Hematopoietic multipotent progenitor cell treated with erythropoietin and hydrocortisone succinate and interleukin-3 and kit ligand, for 4 days (in vitro differentiated cells): ENCODE results near the gene KLK13.

Experiments used
- DNase-seq: peaks from one replicate; pipeline ENCODE4 v3.0.0-alpha.2; 2015

KLK13 gene

DNA sequence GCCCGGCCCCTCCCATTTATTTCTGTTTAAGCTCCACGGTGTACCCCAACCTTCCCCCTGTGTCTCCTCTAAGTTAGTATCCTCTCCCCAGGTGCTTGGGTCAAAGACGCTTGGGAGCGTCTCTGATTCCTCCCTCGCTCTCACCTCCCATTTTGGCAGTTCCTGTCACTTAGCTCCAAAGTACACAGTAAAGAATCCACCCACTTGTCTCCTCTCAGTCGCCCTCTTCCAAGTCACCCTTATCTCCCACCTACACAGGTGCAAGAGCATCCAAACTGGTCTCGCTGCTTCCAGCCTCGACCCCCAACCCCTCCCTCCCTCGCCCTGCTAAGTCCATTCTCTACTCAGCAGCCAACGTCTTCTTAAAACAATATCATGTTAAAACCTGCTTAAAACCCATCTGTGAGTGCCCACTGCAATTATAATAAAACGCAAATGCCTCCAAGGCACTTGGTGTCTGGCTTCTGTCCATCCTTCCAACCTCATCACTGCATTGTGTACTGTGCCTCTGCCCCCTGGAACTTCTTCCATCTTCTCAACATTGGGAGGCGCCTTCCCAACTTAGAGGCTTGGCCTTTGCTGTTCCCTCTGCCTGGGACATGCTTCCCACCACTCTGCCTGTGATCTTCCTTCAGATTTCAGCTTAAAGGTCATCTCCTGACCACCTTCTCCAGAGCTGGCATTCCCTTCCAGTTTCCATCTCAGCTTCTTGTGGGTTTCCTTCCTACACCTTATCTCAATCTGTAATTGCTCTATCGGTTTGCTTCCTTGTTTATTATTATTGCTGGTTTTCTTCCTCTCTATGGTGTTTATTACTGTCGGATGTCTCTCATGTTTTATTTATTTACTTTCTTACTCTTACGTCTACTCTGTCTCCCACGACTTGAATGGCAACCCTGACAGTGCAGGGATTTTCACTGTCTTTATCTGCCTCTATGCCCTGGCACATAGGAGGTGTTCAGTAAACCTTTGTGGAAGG, 27.3 kb upstream of the KLK13 start:
- DNase-seq: no peak

DNA sequence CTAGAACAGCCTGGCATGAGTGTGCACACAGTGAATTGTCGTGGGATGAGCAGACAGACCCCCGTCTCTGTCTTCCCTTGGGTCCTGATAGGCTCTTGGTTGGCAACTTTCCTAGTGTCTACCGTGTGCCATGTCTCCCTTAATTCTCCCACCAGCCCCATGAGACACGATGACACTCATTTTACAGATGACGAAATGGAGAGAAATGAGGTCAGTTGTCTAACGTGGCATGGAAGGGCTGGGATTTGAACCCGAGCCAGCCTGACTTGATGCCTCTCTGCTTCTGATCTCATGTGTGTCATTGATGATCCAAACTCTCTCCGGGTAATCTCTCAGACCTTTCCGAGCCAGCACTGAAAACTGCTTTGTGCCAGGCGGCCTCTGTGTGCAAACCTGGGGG, 26.2 kb upstream of the KLK13 start:
- no peak for DNase-seq

DNA sequence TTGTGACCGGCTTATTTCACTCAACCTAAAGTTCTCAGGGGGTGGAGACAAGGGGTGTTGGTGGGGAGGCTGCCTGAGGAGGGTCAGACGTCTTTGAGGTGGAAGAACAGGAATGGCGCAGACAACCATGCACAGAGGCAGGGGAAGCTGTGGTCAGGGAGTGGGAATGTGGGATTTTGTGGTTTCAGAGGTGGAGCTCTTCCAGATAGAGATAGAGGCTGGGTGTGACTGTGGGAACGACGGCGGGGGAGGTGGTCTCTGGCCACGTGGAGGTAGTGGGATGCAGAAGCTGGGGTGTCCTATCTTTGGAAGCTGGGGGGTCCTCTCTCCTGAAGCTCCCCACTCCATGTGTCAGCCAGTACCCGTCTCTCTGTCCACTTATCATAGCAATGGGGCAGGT, 25.6 kb upstream of the KLK13 start:
- no peak for DNase-seq

DNA sequence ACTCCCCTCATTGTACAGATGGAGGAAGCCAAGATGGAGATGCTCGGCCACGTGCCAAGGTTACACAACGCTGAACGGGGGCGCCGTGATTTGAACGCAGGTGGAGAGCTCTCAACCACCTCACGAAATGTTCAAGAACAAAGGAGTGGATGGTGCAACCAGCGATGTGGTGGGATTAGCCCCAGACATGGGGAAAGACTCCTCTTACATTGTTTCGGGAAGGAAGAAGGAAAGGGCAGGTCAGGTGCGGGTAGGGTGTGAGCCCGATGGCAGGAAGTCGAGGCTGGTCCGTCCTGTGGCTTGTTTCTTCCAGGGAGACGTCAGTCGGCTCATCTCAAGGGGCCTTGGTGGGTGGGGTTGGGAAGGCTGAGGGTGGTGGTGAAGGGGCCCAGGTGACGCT, 24.9 kb upstream of the KLK13 start:
- no peak for DNase-seq

DNA sequence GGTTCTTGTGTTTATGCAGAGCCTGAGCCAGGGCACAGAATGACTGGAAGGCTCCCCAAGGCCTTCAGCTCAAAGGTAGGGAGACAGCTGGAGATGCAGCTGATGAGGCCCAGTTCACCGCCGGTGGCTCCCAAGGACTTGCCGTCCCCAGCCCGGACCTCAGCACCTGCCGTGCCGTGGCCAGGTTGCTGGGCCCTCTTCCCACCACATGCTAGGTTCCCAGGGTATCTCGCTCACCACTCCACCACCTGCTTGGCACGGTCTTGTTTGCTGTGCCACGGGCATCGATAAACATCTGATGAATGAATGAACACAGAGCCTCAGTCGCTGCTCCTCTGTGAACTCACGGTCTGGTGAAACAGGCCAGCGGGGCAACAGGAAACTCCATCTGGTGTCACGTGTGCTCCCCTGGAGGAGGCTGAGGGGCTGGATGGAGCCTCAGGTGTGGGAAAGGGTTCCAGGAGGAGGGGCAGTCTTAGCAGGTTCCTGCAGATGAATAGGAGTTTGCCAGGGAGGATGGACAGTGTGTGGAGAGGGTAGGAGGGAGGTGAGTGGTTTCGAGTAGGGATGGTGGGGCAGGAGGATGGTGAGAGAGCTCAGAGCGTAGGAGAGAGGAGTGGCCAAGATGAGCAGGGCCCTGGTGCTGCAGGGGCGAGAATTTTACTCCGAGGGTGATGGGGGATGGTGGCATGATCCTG, 21.4 kb upstream of the KLK13 start:
- DNase-seq: no peak

DNA sequence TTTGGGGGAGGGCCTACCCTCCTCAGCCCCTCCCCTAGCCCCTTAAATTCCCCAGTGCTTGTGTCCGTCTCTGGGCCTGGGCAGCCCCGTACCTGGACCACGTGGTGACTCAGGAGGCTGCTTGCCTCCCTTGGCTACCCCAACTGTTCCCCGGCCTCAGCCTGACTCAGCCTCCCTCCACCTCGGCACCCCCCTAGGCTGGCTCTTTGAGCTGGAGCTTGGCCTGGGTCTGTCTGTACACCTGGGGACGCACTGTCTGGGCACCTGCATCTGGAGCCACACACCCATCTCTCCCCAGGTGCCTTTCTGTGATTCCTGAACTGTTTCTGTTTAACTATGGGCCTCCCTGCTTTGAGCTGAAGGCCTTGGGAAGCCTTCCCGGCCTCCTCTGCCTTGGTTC, 19.6 kb upstream of the KLK13 start:
- no peak for DNase-seq

DNA sequence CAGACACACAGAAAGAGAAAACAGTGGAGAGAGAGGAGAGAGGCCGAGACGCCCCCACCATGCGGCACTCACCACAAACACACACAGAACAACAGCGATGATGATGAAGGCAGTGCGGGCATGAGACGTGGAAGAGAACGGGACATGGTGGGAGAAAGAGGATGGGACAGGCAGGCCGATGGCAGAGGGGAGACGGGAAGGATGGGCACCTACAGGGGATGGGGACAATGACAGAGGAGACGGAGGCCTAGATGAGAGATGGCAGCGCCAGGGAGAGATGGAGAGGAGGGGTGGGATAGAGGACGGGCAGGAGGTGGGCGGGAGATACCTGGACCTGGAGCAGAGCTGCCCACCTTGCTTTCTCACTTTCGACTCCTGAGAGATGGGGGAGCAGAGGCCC, 18.9 kb upstream of the KLK13 start:
- no peak for DNase-seq

DNA sequence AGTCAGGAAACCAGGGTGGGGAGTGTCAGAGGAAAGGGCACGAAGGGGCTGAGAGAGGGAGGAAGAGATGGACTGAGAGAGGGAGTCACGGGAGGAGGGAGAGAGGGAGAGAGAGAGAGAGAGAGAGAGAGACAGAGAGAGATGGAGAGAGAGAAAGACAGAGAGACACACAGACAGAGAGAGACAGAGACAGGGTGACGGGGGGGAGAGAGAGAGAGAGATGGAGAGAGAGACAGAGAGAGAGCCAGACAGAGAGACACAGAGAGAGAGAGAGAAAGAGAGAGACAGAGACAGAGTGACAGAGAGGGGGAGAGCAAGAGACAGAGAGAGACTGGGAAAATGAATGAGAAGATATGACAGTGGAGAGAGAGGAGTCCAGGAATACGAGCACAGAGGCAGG, 18.3 kb upstream of the KLK13 start:
- DNase-seq: no peak

DNA sequence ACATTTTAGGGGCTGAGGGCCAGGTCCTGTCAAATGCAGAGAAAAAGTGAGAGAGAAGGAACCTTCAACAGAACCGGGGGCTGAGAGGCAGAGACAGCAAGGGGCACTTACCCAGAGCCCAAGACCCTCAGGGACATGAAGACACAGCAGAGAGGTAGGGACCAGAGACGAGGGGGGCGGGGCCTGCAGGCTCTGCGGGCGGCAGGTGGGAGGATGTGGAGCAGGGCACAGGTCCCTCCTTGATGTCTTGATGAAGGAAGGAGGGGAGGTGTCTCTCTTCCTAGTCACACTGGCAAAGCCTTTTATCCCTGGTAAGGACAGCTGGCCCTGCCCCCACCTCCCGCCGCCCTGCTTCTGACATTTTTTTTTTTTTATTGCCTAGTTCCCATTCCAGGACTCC, 17.7 kb upstream of the KLK13 start, which contains the start of gene KLK14:
TSS of gene KLK14 (minus strand) at position 277 of the 400 bp plus-strand sequence. CDS start at position 4, 273 bp downstream.
- no peak for DNase-seq

DNA sequence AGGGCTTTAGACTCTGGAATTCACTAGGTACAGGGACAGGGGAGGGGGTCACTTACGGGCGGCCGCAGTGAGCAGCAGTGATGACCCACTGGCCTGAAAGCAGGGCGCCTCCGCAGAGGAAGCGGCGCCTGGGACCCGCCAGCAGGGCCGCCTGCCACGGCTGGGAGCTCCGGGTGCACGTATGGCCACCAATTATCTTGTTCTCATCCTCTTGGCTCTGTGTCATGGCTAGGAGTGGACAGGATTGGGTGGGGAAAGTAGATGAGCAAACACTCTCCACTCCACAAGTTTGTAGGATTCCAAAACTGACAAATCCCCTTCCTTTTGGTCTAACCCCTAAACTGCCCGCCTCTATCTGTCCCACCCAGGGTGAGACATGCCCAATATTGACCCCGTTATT, 16.6 kb upstream of the KLK13 start:
- no peak for DNase-seq

DNA sequence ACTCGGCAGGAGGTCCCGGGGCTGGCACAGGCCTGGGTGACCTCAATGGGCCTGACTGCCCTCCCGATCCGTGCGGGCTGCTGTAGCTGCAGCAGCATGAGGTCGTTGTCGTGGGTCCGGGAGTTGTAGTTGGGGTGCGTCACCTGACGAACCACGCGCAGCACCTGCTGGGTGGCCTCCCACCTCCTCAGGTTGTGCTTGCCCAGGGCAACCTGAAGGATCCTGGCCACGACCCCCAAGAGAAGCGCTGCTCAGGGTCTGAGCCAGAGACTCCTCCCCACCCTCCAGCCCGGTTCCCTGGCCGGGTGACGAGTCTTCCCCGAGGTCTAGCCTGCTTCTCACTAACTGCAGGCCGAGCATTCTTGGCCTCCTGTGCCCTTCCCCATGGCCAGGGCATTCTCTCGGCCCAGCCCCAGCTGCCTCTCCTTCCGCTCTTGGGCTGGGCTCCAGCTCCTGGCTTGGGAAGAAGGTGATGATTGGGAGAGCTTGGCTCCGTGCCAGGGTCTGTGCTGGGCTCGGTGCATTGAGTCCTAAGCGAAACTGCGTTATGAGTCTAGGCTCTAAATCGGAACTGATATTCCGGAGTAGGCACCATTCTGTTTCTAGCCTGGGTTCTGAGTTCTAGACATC, 14.7 kb upstream of the KLK13 start:
- no peak for DNase-seq

DNA sequence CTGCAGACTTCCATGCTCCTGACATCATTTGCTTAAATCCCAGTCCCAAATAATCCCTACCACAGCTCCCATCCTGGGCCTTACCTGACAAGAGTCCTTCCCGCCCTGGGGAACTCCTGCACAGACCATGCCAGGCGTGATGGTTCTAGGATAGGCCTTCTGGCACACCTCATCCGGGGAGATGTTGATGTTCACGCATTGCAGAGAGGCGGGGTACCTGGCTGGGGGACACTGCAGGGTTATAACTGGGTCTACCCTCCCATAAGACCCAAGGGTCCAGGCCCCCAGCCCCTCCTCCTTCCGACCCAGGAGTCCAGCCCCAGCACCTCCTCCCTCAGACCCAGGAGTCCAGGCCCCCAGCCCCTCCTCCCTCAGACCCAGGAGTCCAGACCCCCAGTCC, 13.8 kb upstream of the KLK13 start:
- no peak for DNase-seq

DNA sequence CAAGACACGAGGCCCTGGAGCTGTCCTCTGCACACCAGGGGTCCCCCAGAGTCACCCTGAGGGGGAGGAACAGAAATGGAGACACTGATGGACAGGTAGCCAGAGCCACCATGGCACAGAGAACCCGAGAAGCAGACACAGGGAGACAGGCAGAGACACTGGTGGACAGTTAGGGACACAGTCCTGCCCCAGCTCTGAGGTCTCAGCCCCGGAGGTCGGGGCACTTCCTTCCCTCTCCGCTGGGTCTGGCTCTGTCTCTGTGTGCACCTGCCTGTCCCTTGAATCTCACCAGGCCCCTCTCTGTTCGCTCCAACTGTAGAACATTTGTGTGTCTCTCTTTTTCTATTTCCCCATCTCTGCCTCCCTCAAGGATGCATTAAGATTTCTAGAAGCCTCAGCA, 13.2 kb upstream of the KLK13 start:
- no peak for DNase-seq

DNA sequence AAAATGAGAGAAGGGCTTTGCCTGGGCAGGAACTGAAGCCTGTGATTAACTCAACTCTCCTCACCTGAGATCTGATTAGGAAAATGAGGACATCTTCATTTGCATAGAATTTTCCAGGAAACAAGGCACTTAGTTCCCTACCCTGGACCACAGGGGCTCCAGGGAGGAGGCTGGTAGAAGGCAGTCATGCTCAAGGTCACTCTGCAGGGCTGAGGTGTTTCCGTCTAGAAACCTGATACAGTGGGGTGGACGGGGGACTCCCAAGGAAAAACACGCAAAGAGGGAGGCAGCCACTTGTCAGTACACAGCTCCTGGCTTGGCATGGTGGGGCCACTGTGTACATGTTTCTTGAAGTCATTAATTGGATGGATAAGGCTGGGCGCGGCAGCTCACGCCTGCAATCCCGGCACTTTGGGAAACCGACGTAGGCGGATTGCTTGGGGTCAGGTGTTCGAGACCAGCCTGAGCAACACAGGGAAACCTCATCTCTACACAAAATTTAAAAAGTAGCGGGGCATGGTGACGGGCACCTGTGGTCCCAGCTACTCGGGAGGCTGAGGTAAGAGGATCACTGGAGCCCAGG, 11.8 kb upstream of the KLK13 start:
- no peak for DNase-seq

DNA sequence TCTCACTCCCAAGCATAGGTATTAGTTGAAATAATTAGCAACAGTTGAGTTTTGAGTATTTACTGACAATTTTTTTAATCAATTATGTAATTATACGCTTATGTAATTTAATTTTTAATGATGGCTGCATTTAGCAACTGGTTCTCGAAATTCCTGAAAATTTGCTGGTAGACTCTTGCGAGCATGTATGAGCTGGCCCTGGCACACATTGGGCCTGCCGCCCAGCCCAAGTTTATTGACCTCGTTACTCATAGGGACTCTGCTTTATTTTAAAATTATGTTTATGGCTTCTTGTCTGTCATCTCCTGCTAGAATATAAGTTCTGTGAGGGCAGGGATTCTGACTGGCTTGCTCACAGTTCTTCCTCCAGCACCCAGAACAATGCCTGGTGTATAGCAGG, 11.1 kb upstream of the KLK13 start:
- no peak for DNase-seq

DNA sequence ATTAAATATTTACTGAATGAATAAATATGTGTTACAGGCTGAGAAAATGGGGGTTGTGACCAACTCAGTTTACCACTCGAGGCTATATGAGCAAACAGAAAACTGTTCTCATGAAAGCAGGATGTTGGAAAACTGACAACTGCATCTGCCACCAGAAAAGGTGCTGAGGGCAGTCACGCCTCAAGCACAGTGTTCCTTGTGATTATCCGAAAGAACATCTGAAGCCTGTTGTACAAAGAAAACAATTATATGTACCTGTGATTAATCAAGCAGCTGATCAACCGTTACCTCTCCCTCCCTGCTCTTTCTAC, 6.2 kb upstream of the KLK13 start:
- DNase-seq: no peak

DNA sequence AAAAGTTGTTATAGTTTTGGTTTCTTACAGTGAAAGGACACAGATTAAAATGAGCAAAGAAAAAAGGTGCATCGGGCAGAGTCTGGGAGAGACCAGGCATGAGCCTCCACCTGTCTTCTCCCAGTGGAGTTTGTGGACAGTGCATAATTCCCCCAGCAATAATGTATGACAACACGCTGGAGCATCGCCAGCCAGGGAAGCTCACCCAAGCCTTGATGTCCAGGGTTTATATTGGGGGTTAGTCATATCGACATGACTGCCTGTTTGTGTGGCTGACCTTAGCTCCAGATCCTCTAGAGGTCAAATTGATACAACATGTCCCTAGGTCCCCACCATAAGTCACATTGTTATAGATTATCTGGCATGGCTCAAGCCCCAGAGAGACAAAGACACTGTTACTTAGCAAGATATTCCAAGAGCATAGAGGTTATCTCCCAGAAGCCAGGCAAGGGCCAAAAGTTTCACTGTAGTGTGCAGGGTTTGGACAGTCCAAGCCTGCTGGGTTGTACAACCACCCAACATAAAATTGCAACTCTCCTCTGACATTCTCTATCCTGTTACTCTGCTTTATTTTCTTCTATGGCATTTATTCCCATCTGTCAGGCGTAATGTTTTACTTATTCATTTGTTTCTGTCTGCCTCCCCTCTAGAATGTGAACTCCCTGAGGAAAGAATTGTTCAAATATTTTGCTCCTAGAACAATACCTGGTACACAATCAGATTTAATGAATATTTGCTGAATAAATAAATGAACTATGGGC, 5.6 kb upstream of the KLK13 start:
- DNase-seq: no peak

DNA sequence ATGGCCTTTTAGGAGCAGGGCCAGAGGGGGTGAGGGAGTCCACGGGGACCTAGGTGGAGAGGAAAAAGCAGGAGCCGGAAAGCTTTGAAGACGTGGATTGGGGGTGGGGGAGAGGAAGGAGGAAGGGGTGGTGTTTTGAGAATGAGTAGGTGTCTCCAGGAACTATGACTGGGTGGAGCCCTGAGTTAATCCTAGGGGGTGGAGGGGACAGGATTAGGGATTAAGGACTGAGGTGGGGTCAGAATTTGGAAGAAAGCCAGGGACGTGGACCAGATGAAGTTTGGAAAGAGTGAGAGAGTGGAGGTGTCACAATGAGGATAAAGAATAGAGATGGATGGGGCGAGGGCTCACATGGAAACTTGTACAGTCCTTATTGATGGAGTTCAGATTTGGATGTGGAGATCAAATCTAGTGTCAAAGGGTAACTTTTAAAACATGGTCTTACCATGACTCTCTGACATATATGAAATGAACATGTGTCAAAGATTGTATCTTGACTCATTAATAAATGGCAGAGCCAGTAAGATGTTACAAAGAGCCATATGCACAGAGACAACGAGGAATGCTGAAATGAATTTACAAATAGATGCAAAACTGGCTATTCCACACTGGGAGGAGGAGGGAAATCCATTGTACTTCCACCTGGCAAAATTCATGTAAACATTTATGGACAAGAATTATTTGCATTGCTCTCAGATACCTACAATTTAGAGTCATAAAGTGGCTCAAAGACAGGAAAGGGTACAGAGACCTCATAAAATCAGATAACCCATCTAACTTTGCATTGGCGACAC, 1.7 kb upstream of the KLK13 start:
- no peak for DNase-seq

DNA sequence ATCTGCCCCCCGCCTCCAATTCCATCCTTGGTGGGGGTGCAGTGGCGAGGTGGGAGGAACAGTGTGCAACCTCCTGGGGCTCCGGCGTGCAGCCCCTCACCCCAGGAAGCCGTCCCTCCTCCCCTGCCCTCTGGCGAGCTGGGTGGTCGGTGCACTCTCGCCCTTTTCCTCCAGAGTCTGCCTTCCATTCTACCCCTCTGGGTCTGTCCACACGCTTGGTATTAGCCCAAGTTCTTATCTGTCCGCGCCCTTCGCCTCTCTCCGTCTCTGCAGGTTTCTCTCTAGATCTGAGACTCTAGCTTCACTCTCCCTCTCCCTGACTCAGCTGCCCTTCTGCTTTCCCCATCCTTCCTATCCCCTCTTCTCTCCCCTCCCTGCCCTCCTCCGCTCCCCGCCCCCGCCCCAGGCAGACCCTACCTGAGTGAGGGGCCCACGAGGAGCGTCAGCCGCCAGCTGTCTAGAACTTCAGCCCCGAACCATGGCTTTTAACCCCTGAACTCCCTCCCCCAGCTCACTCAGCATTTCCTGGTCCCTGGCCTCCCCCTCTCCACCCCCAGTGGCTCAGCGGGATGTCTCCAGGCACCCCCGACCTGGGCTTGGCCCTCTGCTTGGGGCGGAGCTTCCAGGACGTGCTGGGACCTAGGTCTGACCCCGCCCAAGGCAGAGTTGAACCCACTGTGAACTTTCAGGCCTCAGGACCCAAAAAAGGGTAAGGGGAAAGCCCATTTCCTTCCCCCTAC, 499 bp upstream of the KLK13 start:
- peak; percentile 11 for DNase-seq

DNA sequence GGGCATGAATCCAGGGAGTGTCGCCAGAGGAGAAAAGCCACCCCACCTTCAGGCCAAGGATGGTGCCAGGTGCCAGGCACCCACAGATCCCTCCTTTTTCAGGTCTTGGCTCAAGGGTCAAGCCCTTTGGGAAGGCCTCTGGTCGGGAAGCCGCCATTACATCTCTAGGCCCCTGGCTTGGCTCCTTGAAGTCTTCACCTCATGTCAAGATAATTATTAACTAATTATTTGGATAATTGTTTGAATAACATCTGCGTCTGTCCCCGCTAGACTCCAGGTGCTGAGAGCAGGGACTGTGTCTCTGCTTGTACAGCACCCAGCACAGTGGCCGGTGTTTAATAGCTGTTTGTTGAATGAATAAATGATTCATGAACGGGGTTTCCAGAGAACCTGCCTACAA, 1.2 kb downstream of the KLK13 start:
- no peak for DNase-seq

DNA sequence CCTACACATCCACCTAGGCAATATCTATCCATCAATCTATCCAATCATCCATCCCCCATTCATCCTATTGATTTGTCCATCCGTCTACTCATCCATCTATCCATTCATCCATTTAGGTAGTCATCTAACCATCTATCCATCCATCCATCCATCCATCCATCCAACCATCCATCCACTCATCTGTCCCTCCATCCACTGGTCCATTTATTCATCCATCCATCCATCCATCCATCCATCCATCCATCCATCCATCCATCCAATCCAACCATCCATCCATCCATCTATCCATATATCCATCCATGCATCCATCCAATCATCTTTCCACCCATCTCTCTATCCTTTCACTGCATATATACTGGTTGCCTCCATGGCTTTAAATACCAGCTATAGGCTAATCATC, 3.9 kb downstream of the KLK13 start:
- no peak for DNase-seq
